Astrocyte of the cerebellum (primary cell): ENCODE measurements around the gene SMPDL3A.

Experiments used
- DNase-seq: peaks from one replicate; pipeline ENCODE4 v3.0.0-alpha.2; 2011; ENCODE audit warnings: low read depth
- H3K4me3 ChIP-seq: 2 replicates; pipeline ENCODE4 v1.5.1; 2011; ENCODE audit warnings: mild to moderate bottlenecking, low read depth, low read length, moderate library complexity
- in situ Hi-C: cut with HindIII; loops from 2 replicates; pipeline ENCODE4 v1.10.0; 2017; ENCODE audit warnings: low sequenced_read_pairs
- TF ChIP-seq, protein P1 (sequence below): IDR thresholded peaks from 2 replicates; pipeline ENCODE4 v1.5.1; 2012; ENCODE audit warnings: low read length, low read depth, moderate library complexity, mild to moderate bottlenecking; ENCODE audit errors: missing control alignments

Gene SMPDL3A

GRCh38 chr6:122809001-122809400 is 19.9 kb downstream of the SMPDL3A start:
- in situ Hi-C loops = no loop called here
- DNase-seq = no peak
- TF ChIP-seq, protein P1, sequence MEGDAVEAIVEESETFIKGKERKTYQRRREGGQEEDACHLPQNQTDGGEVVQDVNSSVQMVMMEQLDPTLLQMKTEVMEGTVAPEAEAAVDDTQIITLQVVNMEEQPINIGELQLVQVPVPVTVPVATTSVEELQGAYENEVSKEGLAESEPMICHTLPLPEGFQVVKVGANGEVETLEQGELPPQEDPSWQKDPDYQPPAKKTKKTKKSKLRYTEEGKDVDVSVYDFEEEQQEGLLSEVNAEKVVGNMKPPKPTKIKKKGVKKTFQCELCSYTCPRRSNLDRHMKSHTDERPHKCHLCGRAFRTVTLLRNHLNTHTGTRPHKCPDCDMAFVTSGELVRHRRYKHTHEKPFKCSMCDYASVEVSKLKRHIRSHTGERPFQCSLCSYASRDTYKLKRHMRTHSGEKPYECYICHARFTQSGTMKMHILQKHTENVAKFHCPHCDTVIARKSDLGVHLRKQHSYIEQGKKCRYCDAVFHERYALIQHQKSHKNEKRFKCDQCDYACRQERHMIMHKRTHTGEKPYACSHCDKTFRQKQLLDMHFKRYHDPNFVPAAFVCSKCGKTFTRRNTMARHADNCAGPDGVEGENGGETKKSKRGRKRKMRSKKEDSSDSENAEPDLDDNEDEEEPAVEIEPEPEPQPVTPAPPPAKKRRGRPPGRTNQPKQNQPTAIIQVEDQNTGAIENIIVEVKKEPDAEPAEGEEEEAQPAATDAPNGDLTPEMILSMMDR = no peak
- H3K4me3 ChIP-seq = no peak overlapping the region

DNA sequence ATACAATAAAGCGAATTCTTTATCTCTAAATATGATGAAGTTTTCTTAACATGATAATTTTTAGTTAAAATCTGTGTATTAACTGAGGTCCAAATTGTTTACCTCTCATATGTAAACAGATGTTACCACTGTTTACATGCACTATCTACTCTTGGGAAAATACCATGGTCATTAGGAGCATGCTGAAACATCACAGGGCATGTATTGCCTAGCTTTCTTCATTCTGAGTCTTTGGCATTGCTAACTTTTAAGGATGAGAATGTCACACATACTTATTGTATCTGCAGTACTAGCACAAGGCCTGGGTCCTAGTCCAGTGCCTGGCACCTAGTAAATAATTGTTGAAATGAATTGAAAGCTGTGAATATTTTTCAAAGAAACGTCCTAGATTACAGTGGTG is 20.6 kb downstream of the SMPDL3A start:
- DNase-seq = no peak
- no peak overlapping the region for H3K4me3 ChIP-seq
- TF ChIP-seq, protein P1 = no peak
- in situ Hi-C loops = no loop called here

DNA sequence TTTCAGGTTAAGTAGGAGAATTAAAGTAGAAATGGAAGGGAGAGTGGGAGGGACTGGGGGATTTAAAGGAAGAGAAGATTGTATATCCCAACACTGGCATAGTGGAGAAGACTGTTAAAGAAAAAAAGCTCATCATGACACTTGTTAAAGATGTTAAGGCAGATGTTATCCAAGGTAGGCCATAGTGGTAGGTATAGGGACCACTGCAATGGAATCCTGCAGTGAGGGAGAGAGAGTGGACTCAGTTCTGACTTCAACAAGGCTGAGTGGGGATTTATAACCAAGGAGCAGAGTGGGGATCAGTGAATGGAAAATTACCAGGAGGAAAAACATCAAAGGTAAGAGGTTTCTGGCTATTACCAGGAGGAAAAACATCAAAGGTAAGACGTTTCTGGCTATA is 21.1 kb downstream of the SMPDL3A start:
- no peak overlapping the region for H3K4me3 ChIP-seq
- no peak for DNase-seq
- in situ Hi-C loops = no loop called here
- TF ChIP-seq, protein P1 = no peak

DNA sequence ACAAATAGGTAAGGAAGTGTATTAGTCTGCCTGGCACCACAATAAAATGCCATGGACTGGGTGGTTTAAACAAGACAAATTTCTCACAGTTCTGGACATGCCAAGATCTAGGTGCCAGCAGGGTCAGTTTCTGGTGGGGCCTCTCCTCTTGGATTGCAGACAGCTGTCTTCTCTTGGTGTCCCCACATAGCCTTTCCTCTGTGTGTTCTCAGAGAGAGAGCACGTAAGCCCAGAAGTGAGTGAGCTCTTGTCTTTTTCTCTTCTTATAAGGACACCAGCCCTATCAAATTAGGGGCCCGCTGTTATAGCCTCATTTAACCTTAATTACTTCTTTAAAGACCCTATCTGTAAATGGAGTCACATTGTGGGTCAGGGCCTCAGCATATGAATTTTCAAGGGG is 28.3 kb downstream of the SMPDL3A start:
- TF ChIP-seq, protein P1 = no peak
- H3K4me3 ChIP-seq = no peak overlapping the region
- in situ Hi-C loops = no loop called here
- no peak for DNase-seq

- no peak for DNase-seq
- in situ Hi-C loops = no loop called here
- TF ChIP-seq, protein P1 = no peak
- H3K4me3 ChIP-seq = no peak overlapping the region
Observed at GRCh38 chr6:122817766-122818165, 28.7 kb downstream of the SMPDL3A start.

GRCh38 chr6:122818866-122819265 is 29.8 kb downstream of the SMPDL3A start:
- no peak for DNase-seq
- no peak overlapping the region for H3K4me3 ChIP-seq
- TF ChIP-seq, protein P1 = no peak
- in situ Hi-C loops = no loop called here

GRCh38 chr6:122821095-122821494 is 32.0 kb downstream of the SMPDL3A start:
- TF ChIP-seq, protein P1 = no peak

More at GRCh38 chr6:122821095-122821494, 32.0 kb downstream of the SMPDL3A start:
- DNase-seq = no peak
- H3K4me3 ChIP-seq = no peak overlapping the region
- in situ Hi-C loops = no loop called here
